Suprapubic skin (tissue), 4 donors: Measurements from ENCODE around the gene ARHGEF17. TPM values are rescaled to one million over a fixed set of nuclear protein-coding genes. Genes with fewer than 3 reads are reported as not detected.

Source experiments
- DNase-seq, 2 donors: peaks; one replicate each; pipeline ENCODE4 v3.0.0-alpha.2; 2019; ENCODE audit warnings: low spot score in 2 of 2
- H3K27ac ChIP-seq: fragments of 200-600 bp; sonication (generic); one replicate; pipeline ENCODE4 v1.5.1; 2019
- H3K27me3 ChIP-seq: fragments of 200-600 bp; sonication (generic); one replicate; pipeline ENCODE4 v1.5.1; 2019
- H3K36me3 ChIP-seq: fragments of 200-600 bp; sonication (generic); one replicate; pipeline ENCODE4 v1.5.1; 2019
- H3K4me1 ChIP-seq: fragments of 200-600 bp; sonication (generic); one replicate; pipeline ENCODE4 v1.5.1; 2019
- H3K4me3 ChIP-seq: fragments of 200-600 bp; sonication (generic); one replicate; pipeline ENCODE4 v1.5.1; 2019; ENCODE audit warnings: mild to moderate bottlenecking
- H3K9me3 ChIP-seq: fragments of 200-600 bp; sonication (generic); one replicate; pipeline ENCODE4 v1.5.1; 2019
- CTCF ChIP-seq, 2 donors: fragments of 200-600 bp in 1 of 2; fragments of 450-650 bp in 1 of 2; sonication (generic) in 1 of 2; IDR thresholded peaks; one replicate each; pipeline ENCODE4 v1.5.1; 2016 to 2019; ENCODE audit warnings: antibody characterized with exemption in 2 of 2, mild to moderate bottlenecking in 1 of 2, moderate library complexity in 1 of 2
- EP300 ChIP-seq: sonication (generic); formaldehyde crosslinking; IDR thresholded peaks from one replicate; pipeline ENCODE4 v1.6.1; 2017; ENCODE audit warnings: antibody characterized with exemption
- POLR2A ChIP-seq, 2 donors: fragments of 450-650 bp; IDR thresholded peaks; one replicate each; pipeline ENCODE4 v1.6.1; 2017; ENCODE audit warnings: antibody characterized with exemption in 2 of 2, mild to moderate bottlenecking in 2 of 2, moderate library complexity in 2 of 2
- POLR2AphosphoS5 ChIP-seq, 3 donors: sonication (generic); formaldehyde crosslinking; IDR thresholded peaks; one replicate each; pipeline ENCODE4 v1.6.1; 2017; ENCODE audit warnings: antibody characterized with exemption in 3 of 3
- WGBS: methylation state at CpG from one replicate; pipeline ENCODE4 v1.1.5; 2018; 5-methylcytosine and 5-hydroxymethylcytosine counted together
- total RNA-seq, 4 donors: library from RNA; depleted of rRNA; stranded (reverse); fragments of >200 nt; gene quantifications; one replicate each; pipeline ENCODE4 v1.1.0, GENCODE V29; 2016

Gene ARHGEF17
- total RNA-seq, 4 donors from 2014 or later, result 8.3 to 25.0 (median 9.7) TPM

- Histone ChIP-seq H3K27ac (no peak overlapping the region), H3K36me3 (no peaks in the 10 kb centered on the region), H3K27me3 (peaks cover 30% of the 10 kb centered on the region), H3K4me1 (peaks cover 5% of the 10 kb centered on the region), H3K9me3 (no peaks in the 10 kb centered on the region), H3K4me3 (no peak overlapping the region)
- TF ChIP-seq POLR2A (IDR thresholded peaks at IDR 0.05) (no peak), CTCF (IDR thresholded peaks at IDR 0.05) (no peak), EP300 (no peak), POLR2AphosphoS5 (IDR thresholded peaks at IDR 0.05) (no peak)
- DNase-seq, result peak in 1 of 2 donors; percentile 29
- 89% methylated on average over 4 of the region's 8 CpGs for WGBS
These were observed 40.1 kb upstream of the ARHGEF17 start for GRCh38 chr11:73267906-73268540.

GRCh38 chr11:73268671-73269271 is 39.3 kb upstream of the ARHGEF17 start:
- peak in 1 of 2 donors; percentile 69 for DNase-seq

GRCh38 chr11:73269459-73270015 is 38.5 kb upstream of the ARHGEF17 start:
- Histone ChIP-seq H3K27me3 (peaks cover 18% of the 10 kb centered on the region), H3K4me1 (peaks cover under 1% of the 10 kb centered on the region), H3K4me3 (no peak overlapping the region), H3K27ac (no peak overlapping the region), H3K9me3 (no peaks in the 10 kb centered on the region), H3K36me3 (no peaks in the 10 kb centered on the region)
- 71% methylated on average over 6 of the region's 7 CpGs for WGBS
- peak in 1 of 2 donors; percentile 43 for DNase-seq
- no peak for TF ChIP-seq POLR2A (IDR thresholded peaks at IDR 0.05)
- TF ChIP-seq POLR2AphosphoS5 (IDR thresholded peaks at IDR 0.05), result no peak
- TF ChIP-seq EP300, result no peak
- no peak for TF ChIP-seq CTCF (IDR thresholded peaks at IDR 0.05)

More at GRCh38 chr11:73268671-73269271, 39.3 kb upstream of the ARHGEF17 start:
- WGBS, result 74% methylated on average over 7 of the region's 8 CpGs
- Histone ChIP-seq H3K36me3 (no peaks in the 10 kb centered on the region), H3K4me1 (peaks cover 5% of the 10 kb centered on the region), H3K27ac (no peak overlapping the region), H3K27me3 (peaks cover 26% of the 10 kb centered on the region), H3K4me3 (no peak overlapping the region), H3K9me3 (no peaks in the 10 kb centered on the region)
- TF ChIP-seq POLR2AphosphoS5 (IDR thresholded peaks at IDR 0.05) (no peak), POLR2A (IDR thresholded peaks at IDR 0.05) (no peak), EP300 (no peak), CTCF (IDR thresholded peaks at IDR 0.05) (no peak)

GRCh38 chr11:73270016-73270854 is 37.8 kb upstream of the ARHGEF17 start:
- H3K27ac ChIP-seq, result no peak overlapping the region
- H3K4me3 ChIP-seq, result no peak overlapping the region
- H3K4me1 ChIP-seq, result no peaks in the 10 kb centered on the region
- no peak for TF ChIP-seq POLR2A (IDR thresholded peaks at IDR 0.05)
- TF ChIP-seq EP300, result no peak
- no peak for TF ChIP-seq CTCF (IDR thresholded peaks at IDR 0.05)
- TF ChIP-seq POLR2AphosphoS5 (IDR thresholded peaks at IDR 0.05), result no peak
- DNase-seq, result peak in 1 of 2 donors; percentile 61
- no peaks in the 10 kb centered on the region for H3K9me3 ChIP-seq
- WGBS, result no CpG with 5 or more reads among the region's 7 CpGs
- H3K36me3 ChIP-seq, result no peaks in the 10 kb centered on the region
- peaks cover 12% of the 10 kb centered on the region for H3K27me3 ChIP-seq
